A673 (cell line): Measurements from ENCODE around the gene C2orf66. TPM values are rescaled to one million over a fixed set of nuclear protein-coding genes. Genes with fewer than 3 reads are reported as not detected.

Experiments used
- BruUV-seq: library from RNA; stranded (reverse); fragments of 400-500 nt; replicated peaks from 2 replicates; lab custom pipeline; 2021; lab: Mats Ljungman, UMichigan
- CTCF ChIA-PET: fragments of 300-600 bp; sonication (Branson Sonifier 250); formaldehyde crosslinking; loops from one replicate; lab custom pipeline; 2022; ENCODE audit warnings: antibody characterized with exemption; lab: Charles Lee
- POLR2A ChIA-PET: fragments of 300-600 bp; sonication (Branson Sonifier 250); formaldehyde crosslinking; loops from one replicate; lab custom pipeline; 2022; ENCODE audit warnings: antibody characterized with exemption; ENCODE audit not compliant: low non-redundant PET; lab: Charles Lee
- DNase-seq: peaks from one replicate; pipeline ENCODE4 v3.0.0-alpha.2; 2015; ENCODE audit warnings: low spot score
- H3K27ac ChIP-seq: fragments of 200-600 bp; sonication (generic); 2 replicates; pipeline ENCODE4 v1.5.1; 2016; ENCODE audit warnings: mixed run types, low read depth, mild to moderate bottlenecking, mixed read lengths, antibody characterized with exemption, low read length; ENCODE audit not compliant: poor library complexity, severe bottlenecking
- H3K27me3 ChIP-seq: fragments of 200-600 bp; sonication (generic); replicated peaks from 2 replicates; pipeline ENCODE4 v1.6.1; 2017; ENCODE audit warnings: mixed run types, low read depth, mild to moderate bottlenecking, mixed read lengths, antibody characterized with exemption, low read length; ENCODE audit not compliant: insufficient read depth, poor library complexity
- H3K36me3 ChIP-seq: fragments of 200-600 bp; sonication (generic); 2 replicates; pipeline ENCODE4 v1.6.1; 2016; ENCODE audit warnings: mixed run types, mild to moderate bottlenecking, mixed read lengths, antibody characterized with exemption, low read length; ENCODE audit not compliant: insufficient read depth, poor library complexity, severe bottlenecking
- H3K4me1 ChIP-seq: fragments of 200-600 bp; sonication (generic); 2 replicates; pipeline ENCODE4 v1.6.1; 2017; ENCODE audit warnings: mixed run types, mild to moderate bottlenecking, mixed read lengths, antibody characterized with exemption, low read length; ENCODE audit not compliant: insufficient read depth, poor library complexity, severe bottlenecking
- H3K4me3 ChIP-seq: fragments of 200-600 bp; sonication (generic); 2 replicates; pipeline ENCODE4 v1.5.1; 2016; ENCODE audit warnings: low read depth, mixed run types, mild to moderate bottlenecking, mixed read lengths, low read length; ENCODE audit not compliant: poor library complexity, severe bottlenecking
- H3K9me3 ChIP-seq: fragments of 200-600 bp; sonication (generic); 2 replicates; pipeline ENCODE4 v1.6.1; 2016; ENCODE audit warnings: mixed run types, low read depth, mild to moderate bottlenecking, mixed read lengths, antibody characterized with exemption, low read length; ENCODE audit not compliant: poor library complexity, severe bottlenecking
- CTCF ChIP-seq: fragments of 300-800, 200-600 bp; sonication (generic); conservative IDR thresholded peaks from 2 replicates; pipeline ENCODE4 v1.5.1; 2017; ENCODE audit warnings: low read depth, mild to moderate bottlenecking, antibody characterized with exemption, low read length, moderate library complexity, mixed read lengths
- EZH2 ChIP-seq: fragments of 200-600 bp; sonication (generic); IDR thresholded peaks from 2 replicates; pipeline ENCODE4 v1.6.1; 2017; ENCODE audit warnings: borderline replicate concordance, low read depth, mild to moderate bottlenecking, mixed read lengths, antibody characterized with exemption, low read length; ENCODE audit not compliant: poor library complexity, severe bottlenecking
- intact Hi-C: fragments of 100-400 bp; cut with micrococcal nuclease; formaldehyde crosslinking; loops from one replicate; pipeline ENCODE4 v1.10.0; 2022; ENCODE audit not compliant: unreplicated experiment
- total RNA-seq: library from RNA; stranded (reverse); gene quantifications from 2 replicates; pipeline ENCODE4 v1.2.3, GENCODE V29; 2021

The C2orf66 gene
- total RNA-seq, 1 experiment from 2014 or later: 0.28 TPM

GRCh38 chr2:196823750-196824522, 14.8 kb upstream of the C2orf66 start:
- CTCF ChIA-PET: no interaction called here
- Histone ChIP-seq H3K36me3 (no peaks in the 10 kb centered on the region), H3K4me3 (no peak overlapping the region), H3K9me3 (no peaks in the 10 kb centered on the region), H3K4me1 (no peaks in the 10 kb centered on the region), H3K27me3 (no peaks in the 10 kb centered on the region), H3K27ac (no peak overlapping the region)
- BruUV-seq: no TSS peak
- DNase-seq: no peak
- TF ChIP-seq EZH2 (no peak), CTCF (no peak)
- POLR2A ChIA-PET: interaction anchor here (0.7 kb wide), 1 partner anchor 1200 kb away, joined by 3 read pairs; no protein-coding TSS in a partner anchor
- intact Hi-C loops: no loop called here

- Histone ChIP-seq H3K4me1 (no peaks in the 10 kb centered on the region), H3K27ac (no peak overlapping the region), H3K27me3 (no peaks in the 10 kb centered on the region), H3K4me3 (no peak overlapping the region), H3K9me3 (peaks cover 4% of the 10 kb centered on the region), H3K36me3 (no peaks in the 10 kb centered on the region)
- intact Hi-C loops: no loop called here
- BruUV-seq: no TSS peak
- DNase-seq: no peak
- CTCF ChIA-PET: no interaction called here
- no peak for TF ChIP-seq EZH2
- TF ChIP-seq CTCF: no peak
- POLR2A ChIA-PET: interaction anchor here (0.6 kb wide), 1 partner anchor 102 kb away, joined by 4 read pairs; no protein-coding TSS in a partner anchor
Measured at GRCh38 chr2:196821195-196821594, 12.0 kb upstream of the C2orf66 start.

- no peak for DNase-seq
- ChIA-PET CTCF (no interaction called here), POLR2A (no interaction called here)
- no peak overlapping the region for H3K4me3 ChIP-seq
- intact Hi-C loops: no loop called here
- no peaks in the 10 kb centered on the region for H3K9me3 ChIP-seq
- H3K4me1 ChIP-seq: no peaks in the 10 kb centered on the region
- no peaks in the 10 kb centered on the region for H3K27me3 ChIP-seq
- no peaks in the 10 kb centered on the region for H3K36me3 ChIP-seq
- BruUV-seq: no TSS peak
- TF ChIP-seq CTCF (no peak; the same call in 1 of the 2 replicates), EZH2 (no peak)
- H3K27ac ChIP-seq: no peak overlapping the region
Measured at GRCh38 chr2:196808083-196808665, 981 bp downstream of the C2orf66 start.
